Nephron (organoid): Measurements from ENCODE around the gene RPP14.

Experiments
- H3K27ac Mint-ChIP-seq, 3 experiments: 2 replicates each; pipeline ENCODE4 v1.8.0; 2020; ENCODE audit warnings: mixed read lengths in 3 of 3, mild to moderate bottlenecking in 2 of 3, moderate library complexity in 1 of 3
- H3K27me3 Mint-ChIP-seq: 2 replicates; pipeline ENCODE4 v1.8.0; 2021; ENCODE audit warnings: low read depth, mild to moderate bottlenecking, moderate library complexity, mixed read lengths
- H3K36me3 Mint-ChIP-seq: 2 replicates; pipeline ENCODE4 v1.8.0; 2020; ENCODE audit warnings: low read depth, mixed read lengths
- H3K4me1 Mint-ChIP-seq: 2 replicates; pipeline ENCODE4 v1.8.0; 2020; ENCODE audit warnings: mixed read lengths
- H3K4me3 Mint-ChIP-seq, 3 experiments: 2 replicates each; pipeline ENCODE4 v1.8.0; 2020; ENCODE audit warnings: mild to moderate bottlenecking in 3 of 3, mixed read lengths in 3 of 3, moderate library complexity in 2 of 3
- H3K9me3 Mint-ChIP-seq: 2 replicates; pipeline ENCODE4 v1.8.0; 2020; ENCODE audit warnings: mixed read lengths
- CTCF ChIP-seq, 3 experiments: fragments of 200-600 bp; sonication (generic); IDR thresholded peaks; one replicate each; pipeline ENCODE4 v1.5.0; 2021; ENCODE audit warnings: antibody characterized with exemption in 3 of 3; ENCODE audit not compliant: unreplicated experiment in 3 of 3

RPP14 gene

GRCh38 chr3:58324391-58325390 lies 18.6 kb downstream of the RPP14 start:
- no peak for TF ChIP-seq CTCF (IDR thresholded peaks at IDR 0.05; ENCODE audit: unreplicated experiment in 3 of 3)
- Mint-ChIP-seq H3K9me3 (no peaks in the 10 kb centered on the region), H3K36me3 (peaks cover 4% of the 10 kb centered on the region), H3K4me3 (no peak overlapping the region), H3K4me1 (no peaks in the 10 kb centered on the region), H3K27me3 (no peaks in the 10 kb centered on the region), H3K27ac (peak overlapping the region; percentile 21 to 86 (median 76))

GRCh38 chr3:58325525-58325992 lies 19.5 kb downstream of the RPP14 start:
- no peak for TF ChIP-seq CTCF (IDR thresholded peaks at IDR 0.05; ENCODE audit: unreplicated experiment in 3 of 3)
- H3K36me3 Mint-ChIP-seq = no peaks in the 10 kb centered on the region
- peak overlapping the region in 2 of 3 experiments; percentile 71 to 76 for H3K27ac Mint-ChIP-seq
- peaks cover 3% of the 10 kb centered on the region for H3K4me1 Mint-ChIP-seq
- no peaks in the 10 kb centered on the region for H3K27me3 Mint-ChIP-seq
- no peaks in the 10 kb centered on the region for H3K9me3 Mint-ChIP-seq
- H3K4me3 Mint-ChIP-seq = no peak overlapping the region

- H3K9me3 Mint-ChIP-seq = no peaks in the 10 kb centered on the region
- peak overlapping the region; percentile 33 to 80 (median 40) for H3K27ac Mint-ChIP-seq
- no peak for TF ChIP-seq CTCF (IDR thresholded peaks at IDR 0.05; ENCODE audit: unreplicated experiment in 3 of 3)
- no peaks in the 10 kb centered on the region for H3K36me3 Mint-ChIP-seq
- H3K27me3 Mint-ChIP-seq = no peaks in the 10 kb centered on the region
- H3K4me3 Mint-ChIP-seq = no peak overlapping the region
- H3K4me1 Mint-ChIP-seq = peaks cover 8% of the 10 kb centered on the region
Observed at GRCh38 chr3:58326267-58326900, 20.3 kb downstream of the RPP14 start.

GRCh38 chr3:58329150-58329921 lies 23.3 kb downstream of the RPP14 start:
- H3K27me3 Mint-ChIP-seq = peaks cover 6% of the 10 kb centered on the region
- no peaks in the 10 kb centered on the region for H3K36me3 Mint-ChIP-seq
- H3K4me1 Mint-ChIP-seq = peaks cover 25% of the 10 kb centered on the region
- H3K27ac Mint-ChIP-seq = no peak overlapping the region
- no peak overlapping the region for H3K4me3 Mint-ChIP-seq
- no peaks in the 10 kb centered on the region for H3K9me3 Mint-ChIP-seq
- no peak for TF ChIP-seq CTCF (IDR thresholded peaks at IDR 0.05; ENCODE audit: unreplicated experiment in 3 of 3)

- TF ChIP-seq CTCF (IDR thresholded peaks at IDR 0.05; ENCODE audit: unreplicated experiment in 3 of 3) = no peak
- Mint-ChIP-seq H3K4me3 (no peak overlapping the region), H3K27me3 (peaks cover 6% of the 10 kb centered on the region), H3K9me3 (no peaks in the 10 kb centered on the region), H3K27ac (no peak overlapping the region), H3K36me3 (no peaks in the 10 kb centered on the region), H3K4me1 (peaks cover 31% of the 10 kb centered on the region)
Observed at GRCh38 chr3:58329922-58330413, 23.9 kb downstream of the RPP14 start.
